ENCODE measurements around the gene ARID3A.

DNA sequence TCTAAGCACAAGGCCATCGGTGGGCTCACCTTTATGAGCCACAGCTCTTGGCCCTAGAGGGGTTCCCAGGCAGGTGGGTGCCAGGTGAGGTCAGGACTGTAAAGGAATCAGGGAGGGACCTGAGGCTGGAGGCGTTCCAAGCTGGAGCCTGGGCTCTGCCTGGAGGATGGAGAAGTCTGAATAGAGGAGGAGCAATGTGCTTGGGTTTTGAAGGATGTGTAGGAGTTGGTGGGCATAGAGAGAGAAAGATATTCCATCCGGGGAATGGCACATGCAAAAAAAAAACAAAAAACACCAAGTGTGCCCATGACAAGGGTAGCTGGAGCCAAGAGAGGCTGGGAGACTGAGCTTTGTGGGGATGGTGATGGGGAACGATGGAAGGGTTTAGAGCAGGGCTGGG is 76.8 kb downstream of the ARID3A start:
- TF ChIP-seq ZNF274 (IDR thresholded peaks at IDR 0.05; ENCODE audit: low read depth, low read length) (no peak), YY1 (IDR thresholded peaks at IDR 0.05; ENCODE audit: insufficient read depth, insufficient read length) (no peak)
